ENCODE data around the gene NT5C3A. TPM values are rescaled to one million over a fixed set of nuclear protein-coding genes. Genes with fewer than 3 reads are reported as not detected.

Gene NT5C3A
- total RNA-seq, 1 donor = 25.0 TPM

GRCh38 chr7:33048704-33049103, 13.9 kb downstream of the NT5C3A start:
- no peak overlapping the region for H3K27ac ChIP-seq (ENCODE audit: low read depth, low read length)
- H3K79me2 ChIP-seq (ENCODE audit: insufficient read depth, low read length) = peaks cover 82% of the 10 kb centered on the region
- no peak overlapping the region for H3K4me2 ChIP-seq (ENCODE audit: insufficient read depth, low read length)
- H3K4me1 ChIP-seq (ENCODE audit: insufficient read depth, low read length) = no peaks in the 10 kb centered on the region
- H3K36me3 ChIP-seq (ENCODE audit: insufficient read depth, low read length) = no peaks in the 10 kb centered on the region
- peaks cover 7% of the 10 kb centered on the region for H4K20me1 ChIP-seq (ENCODE audit: insufficient read depth, low read length)
- no peak overlapping the region for H3K4me3 ChIP-seq (ENCODE audit: insufficient read depth, low read length)
- H3K27me3 ChIP-seq (ENCODE audit: insufficient read depth, low read length) = no peaks in the 10 kb centered on the region
- no peak for TF ChIP-seq CTCF (IDR thresholded peaks at IDR 0.05; ENCODE audit: extremely low read depth, low read depth, low read length)
- no peaks in the 10 kb centered on the region for H3K9me3 ChIP-seq (ENCODE audit: low read depth, low read length)
- no peak overlapping the region for H2AFZ ChIP-seq (ENCODE audit: low read length)
- no peak for DNase-seq (ENCODE audit: insufficient read length, low spot score, missing footprints)

- DNase-seq (ENCODE audit: insufficient read length, low spot score, missing footprints) = no peak
- Histone ChIP-seq H3K4me2 (ENCODE audit: insufficient read depth, low read length) (no peak overlapping the region), H3K79me2 (ENCODE audit: insufficient read depth, low read length) (peaks cover 82% of the 10 kb centered on the region), H4K20me1 (ENCODE audit: insufficient read depth, low read length) (peaks cover 7% of the 10 kb centered on the region), H3K27ac (ENCODE audit: low read depth, low read length) (no peak overlapping the region), H2AFZ (ENCODE audit: low read length) (no peak overlapping the region), H3K4me1 (ENCODE audit: insufficient read depth, low read length) (peaks cover 4% of the 10 kb centered on the region), H3K36me3 (ENCODE audit: insufficient read depth, low read length) (no peaks in the 10 kb centered on the region), H3K4me3 (ENCODE audit: insufficient read depth, low read length) (no peak overlapping the region), H3K27me3 (ENCODE audit: insufficient read depth, low read length) (no peaks in the 10 kb centered on the region), H3K9me3 (ENCODE audit: low read depth, low read length) (no peaks in the 10 kb centered on the region)
- no peak for TF ChIP-seq CTCF (IDR thresholded peaks at IDR 0.05; ENCODE audit: extremely low read depth, low read depth, low read length)
These were observed 14.3 kb downstream of the NT5C3A start for GRCh38 chr7:33048257-33048656.

- DNase-seq (ENCODE audit: insufficient read length, low spot score, missing footprints) = no peak
- Histone ChIP-seq H3K4me1 (ENCODE audit: insufficient read depth, low read length) (peaks cover 17% of the 10 kb centered on the region), H3K27ac (ENCODE audit: low read depth, low read length) (no peak overlapping the region), H3K36me3 (ENCODE audit: insufficient read depth, low read length) (no peaks in the 10 kb centered on the region), H3K4me3 (ENCODE audit: insufficient read depth, low read length) (no peak overlapping the region), H3K9me3 (ENCODE audit: low read depth, low read length) (no peaks in the 10 kb centered on the region), H4K20me1 (ENCODE audit: insufficient read depth, low read length) (peaks cover 2% of the 10 kb centered on the region), H3K79me2 (ENCODE audit: insufficient read depth, low read length) (peaks cover 79% of the 10 kb centered on the region), H3K27me3 (ENCODE audit: insufficient read depth, low read length) (no peaks in the 10 kb centered on the region), H3K4me2 (ENCODE audit: insufficient read depth, low read length) (no peak overlapping the region), H2AFZ (ENCODE audit: low read length) (no peak overlapping the region)
- TF ChIP-seq CTCF (IDR thresholded peaks at IDR 0.05; ENCODE audit: extremely low read depth, low read depth, low read length) = no peak
These were observed 17.6 kb downstream of the NT5C3A start for GRCh38 chr7:33044986-33045385.

GRCh38 chr7:33044401-33044718, 18.2 kb downstream of the NT5C3A start:
- peaks cover 80% of the 10 kb centered on the region for H3K79me2 ChIP-seq (ENCODE audit: insufficient read depth, low read length)
- DNase-seq (ENCODE audit: insufficient read length, low spot score, missing footprints) = no peak
- H3K27ac ChIP-seq (ENCODE audit: low read depth, low read length) = no peak overlapping the region
- H3K36me3 ChIP-seq (ENCODE audit: insufficient read depth, low read length) = no peaks in the 10 kb centered on the region
- no peaks in the 10 kb centered on the region for H3K9me3 ChIP-seq (ENCODE audit: low read depth, low read length)
- no peaks in the 10 kb centered on the region for H3K27me3 ChIP-seq (ENCODE audit: insufficient read depth, low read length)
- no peak overlapping the region for H2AFZ ChIP-seq (ENCODE audit: low read length)
- no peak overlapping the region for H3K4me3 ChIP-seq (ENCODE audit: insufficient read depth, low read length)
- no peak for TF ChIP-seq CTCF (IDR thresholded peaks at IDR 0.05; ENCODE audit: extremely low read depth, low read depth, low read length)
- H3K4me2 ChIP-seq (ENCODE audit: insufficient read depth, low read length) = no peak overlapping the region
- H4K20me1 ChIP-seq (ENCODE audit: insufficient read depth, low read length) = no peaks in the 10 kb centered on the region
- H3K4me1 ChIP-seq (ENCODE audit: insufficient read depth, low read length) = peaks cover 17% of the 10 kb centered on the region

All from osteoblast (primary cell).